GM12873 (cell line): Measurements from ENCODE around the gene ENO4.

ENCODE experiments used
- CTCF ChIP-seq: IDR thresholded peaks from 2 replicates; pipeline ENCODE4 v1.5.1; 2012; ENCODE audit warnings: low read depth, mild to moderate bottlenecking, moderate library complexity, low read length, control low read depth; ENCODE audit not compliant: insufficient read depth; ENCODE audit errors: missing control alignments

ENO4 gene

GRCh38 chr10:116899626-116900025, 50.3 kb downstream of the ENO4 start:
- TF ChIP-seq CTCF = no peak

- no peak for TF ChIP-seq CTCF
Measured at GRCh38 chr10:116905845-116906210, 56.5 kb downstream of the ENO4 start.

GRCh38 chr10:116907245-116907987, 58.1 kb downstream of the ENO4 start:
- no peak for TF ChIP-seq CTCF

- no peak for TF ChIP-seq CTCF
Measured at GRCh38 chr10:116909307-116909706, 60.0 kb downstream of the ENO4 start.

GRCh38 chr10:116910910-116911309, 61.6 kb downstream of the ENO4 start:
- no peak for TF ChIP-seq CTCF

GRCh38 chr10:116912162-116912561, 62.9 kb downstream of the ENO4 start:
- no peak for TF ChIP-seq CTCF

- no peak for TF ChIP-seq CTCF
Measured at GRCh38 chr10:116913695-116914094, 64.4 kb downstream of the ENO4 start.
